ENCODE data around the gene KRTAP4-11.
"Not testable (repeated sequence)": the region's sequence is repeated elsewhere in the genome, so short reads cannot be mapped to it uniquely, and the experiment has no call there.

Gene KRTAP4-11

GRCh38 chr17:41149652-41149985, 31.4 kb upstream of the KRTAP4-11 start, which contains the start of gene KRTAP4-5:
Gene KRTAP4-5, minus strand, starts transcription at chr17:41149825. Its CDS starts 58 bp downstream, at chr17:41149767.
- no peak within 1 kb of the TSS for H3K4me3 ChIP-seq (ENCODE audit: low read depth, low read length)
- TF ChIP-seq CTCF (IDR thresholded peaks at IDR 0.05; ENCODE audit: borderline replicate concordance, insufficient read depth, low read depth, low read length) = no peak

GRCh38 chr17:41148971-41149651, 30.9 kb upstream of the KRTAP4-11 start:
- not testable (repeated sequence) for H3K4me3 ChIP-seq (ENCODE audit: low read depth, low read length)

DNA sequence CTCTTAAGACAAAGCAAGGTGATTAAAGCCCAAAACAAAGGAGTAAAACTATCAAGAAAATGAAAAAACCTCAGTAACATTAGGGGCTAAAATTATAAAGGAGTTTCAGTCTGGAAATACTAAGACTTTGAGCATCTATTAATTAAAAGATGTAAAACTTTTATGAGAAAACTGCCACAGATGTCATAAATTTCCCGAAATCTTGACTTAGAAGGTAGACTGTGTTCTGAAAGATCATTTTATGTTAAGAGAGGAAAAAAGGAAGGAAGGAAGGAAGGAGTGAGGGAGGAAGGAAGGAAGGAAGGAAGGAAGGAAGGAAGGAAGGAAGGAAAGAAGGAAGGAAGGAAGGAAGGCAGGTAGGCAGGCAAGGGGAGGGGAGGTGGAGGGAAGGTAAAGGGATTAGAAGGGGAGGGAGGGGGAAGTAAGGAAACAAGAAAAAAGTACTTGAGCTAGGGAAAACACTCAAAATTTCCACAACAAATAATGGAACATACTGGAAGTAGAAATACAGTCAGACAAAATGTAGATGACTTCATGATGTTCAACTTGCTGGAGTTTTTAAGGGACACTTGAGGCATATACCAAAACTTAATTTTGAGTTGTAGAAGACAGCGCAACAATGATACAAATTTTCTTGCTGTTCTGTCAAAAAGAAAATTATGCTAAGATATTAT, 29.5 kb upstream of the KRTAP4-11 start:
- TF ChIP-seq CTCF (IDR thresholded peaks at IDR 0.05; ENCODE audit: borderline replicate concordance, insufficient read depth, low read depth, low read length) = no peak
- H3K4me3 ChIP-seq (ENCODE audit: low read depth, low read length) = no peak overlapping the region

- no peak for TF ChIP-seq CTCF (IDR thresholded peaks at IDR 0.05; ENCODE audit: borderline replicate concordance, insufficient read depth, low read depth, low read length)
- no peak overlapping the region for H3K4me3 ChIP-seq (ENCODE audit: low read depth, low read length)
Measured at GRCh38 chr17:41145261-41145660, 27.1 kb upstream of the KRTAP4-11 start.

- H3K4me3 ChIP-seq (ENCODE audit: low read depth, low read length) = no peak overlapping the region
- TF ChIP-seq CTCF (IDR thresholded peaks at IDR 0.05; ENCODE audit: borderline replicate concordance, insufficient read depth, low read depth, low read length) = no peak
Measured at GRCh38 chr17:41144846-41145245, 26.7 kb upstream of the KRTAP4-11 start.

DNA sequence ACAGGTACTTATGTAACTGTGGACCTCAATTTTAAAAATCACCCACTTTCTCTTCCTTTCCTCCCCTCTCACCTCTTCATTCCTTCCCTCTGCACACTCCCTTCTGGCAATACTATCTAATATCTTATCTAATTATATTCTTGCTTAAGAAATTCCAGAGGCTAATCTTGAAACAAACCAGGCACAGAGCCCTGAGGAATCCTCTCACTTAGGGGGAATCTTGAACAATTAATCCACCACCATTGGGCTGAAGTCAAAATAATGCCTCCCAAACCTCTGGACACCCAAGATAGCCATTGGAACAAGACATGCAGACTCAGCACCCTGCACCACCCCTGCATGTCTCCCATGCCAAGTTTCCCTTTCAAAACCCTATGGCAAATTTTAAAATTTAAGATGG, 23.2 kb upstream of the KRTAP4-11 start:
- no peak overlapping the region for H3K4me3 ChIP-seq (ENCODE audit: low read depth, low read length)
- no peak for TF ChIP-seq CTCF (IDR thresholded peaks at IDR 0.05; ENCODE audit: borderline replicate concordance, insufficient read depth, low read depth, low read length)

- no peak within 1 kb of the TSS for H3K4me3 ChIP-seq (ENCODE audit: low read depth, low read length)
- TF ChIP-seq CTCF (IDR thresholded peaks at IDR 0.05; ENCODE audit: borderline replicate concordance, insufficient read depth, low read depth, low read length) = no peak
Measured at GRCh38 chr17:41140360-41141131, 22.4 kb upstream of the KRTAP4-11 start, which contains the start of gene KRTAP4-6. Gene KRTAP4-6, minus strand, starts transcription at chr17:41140544. Its CDS starts 57 bp downstream, at chr17:41140487.

- not testable (repeated sequence) for H3K4me3 ChIP-seq (ENCODE audit: low read depth, low read length)
Measured at GRCh38 chr17:41139865-41140264, 21.7 kb upstream of the KRTAP4-11 start.

Data from GM12875 (cell line).